ENCODE results near the gene CAMSAP2.

DNA sequence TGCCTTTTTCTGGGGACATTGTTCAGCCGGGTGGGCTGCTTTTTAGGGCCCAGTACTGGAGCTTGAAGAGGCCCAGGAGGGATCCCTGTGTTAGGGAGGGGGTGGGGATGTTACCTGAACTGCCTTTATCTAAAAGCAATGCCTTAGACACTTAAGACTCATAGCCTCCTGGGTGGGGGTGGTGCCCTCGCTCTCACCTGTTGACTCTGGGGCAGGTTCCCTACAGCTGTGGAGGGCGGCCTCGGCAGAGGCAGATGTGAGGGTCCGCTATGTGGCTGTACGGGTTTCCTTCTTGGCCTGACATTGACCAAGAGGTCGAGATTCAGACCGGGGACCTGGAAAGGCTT, 156.7 kb downstream of the CAMSAP2 start:
- TF ChIP-seq, protein P1, sequence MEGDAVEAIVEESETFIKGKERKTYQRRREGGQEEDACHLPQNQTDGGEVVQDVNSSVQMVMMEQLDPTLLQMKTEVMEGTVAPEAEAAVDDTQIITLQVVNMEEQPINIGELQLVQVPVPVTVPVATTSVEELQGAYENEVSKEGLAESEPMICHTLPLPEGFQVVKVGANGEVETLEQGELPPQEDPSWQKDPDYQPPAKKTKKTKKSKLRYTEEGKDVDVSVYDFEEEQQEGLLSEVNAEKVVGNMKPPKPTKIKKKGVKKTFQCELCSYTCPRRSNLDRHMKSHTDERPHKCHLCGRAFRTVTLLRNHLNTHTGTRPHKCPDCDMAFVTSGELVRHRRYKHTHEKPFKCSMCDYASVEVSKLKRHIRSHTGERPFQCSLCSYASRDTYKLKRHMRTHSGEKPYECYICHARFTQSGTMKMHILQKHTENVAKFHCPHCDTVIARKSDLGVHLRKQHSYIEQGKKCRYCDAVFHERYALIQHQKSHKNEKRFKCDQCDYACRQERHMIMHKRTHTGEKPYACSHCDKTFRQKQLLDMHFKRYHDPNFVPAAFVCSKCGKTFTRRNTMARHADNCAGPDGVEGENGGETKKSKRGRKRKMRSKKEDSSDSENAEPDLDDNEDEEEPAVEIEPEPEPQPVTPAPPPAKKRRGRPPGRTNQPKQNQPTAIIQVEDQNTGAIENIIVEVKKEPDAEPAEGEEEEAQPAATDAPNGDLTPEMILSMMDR (IDR thresholded peaks at IDR 0.05): no peak
- TF ChIP-seq POLR2A (IDR thresholded peaks at IDR 0.05): no peak
